NK-92 treated with Interleukin-12 subunit alpha and Interleukin-12 subunit beta, amount 100 ng/mL, for 24 hours (cell line): Measurements from ENCODE around the gene RNASE4.
"Not testable (repeated sequence)": the region's sequence is repeated elsewhere in the genome, so short reads cannot be mapped to it uniquely, and the experiment has no call there.

Source experiments
- DNase-seq: peaks from one replicate; lab custom pipeline; 2025; lab: John Stamatoyannopoulos, UW

Gene RNASE4

GRCh38 chr14:20698934-20699333 is 14.6 kb downstream of the RNASE4 start:
- no peak for DNase-seq

DNA sequence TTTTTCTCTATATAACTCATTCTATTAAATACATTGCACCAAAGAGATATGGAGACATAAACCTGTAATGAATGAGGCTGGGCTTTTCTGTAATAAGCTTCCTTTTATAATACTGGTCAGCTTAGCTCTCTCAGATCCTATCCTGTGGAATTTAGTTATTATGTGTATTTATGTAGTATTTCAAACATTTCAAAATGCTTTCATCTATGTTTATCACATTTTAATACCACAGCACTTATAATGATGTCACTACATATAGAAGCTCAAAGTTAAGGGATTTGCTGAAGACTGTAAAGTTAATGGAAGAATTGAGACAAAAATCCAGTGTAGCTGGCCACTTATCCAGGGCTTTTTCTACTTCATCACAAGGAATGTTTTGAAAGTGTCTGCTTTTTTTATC is 15.6 kb downstream of the RNASE4 start:
- DNase-seq, result no peak

DNA sequence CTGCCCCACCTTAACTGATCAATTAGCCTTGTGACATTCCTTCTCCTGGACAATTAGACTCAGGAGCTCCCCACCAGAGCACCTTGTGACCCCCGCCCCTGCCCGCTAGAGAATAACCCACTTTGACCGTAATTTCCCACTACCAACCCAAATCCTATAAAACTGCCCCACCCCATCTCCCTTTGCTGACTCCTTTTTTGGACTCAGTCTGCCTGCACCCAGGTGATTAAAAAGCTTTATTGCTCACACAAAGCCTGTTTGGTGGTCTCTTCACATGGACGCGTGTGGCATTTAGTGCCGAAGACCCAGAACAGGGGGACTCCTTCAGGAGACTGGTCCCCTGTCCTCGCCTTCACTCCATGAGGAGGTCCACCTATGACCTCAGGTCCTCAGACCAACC is 16.6 kb downstream of the RNASE4 start:
- not testable (repeated sequence) for DNase-seq

GRCh38 chr14:20706657-20707355 is 22.4 kb downstream of the RNASE4 start:
- DNase-seq, result no peak

GRCh38 chr14:20707622-20708021 is 23.3 kb downstream of the RNASE4 start:
- no peak for DNase-seq

DNA sequence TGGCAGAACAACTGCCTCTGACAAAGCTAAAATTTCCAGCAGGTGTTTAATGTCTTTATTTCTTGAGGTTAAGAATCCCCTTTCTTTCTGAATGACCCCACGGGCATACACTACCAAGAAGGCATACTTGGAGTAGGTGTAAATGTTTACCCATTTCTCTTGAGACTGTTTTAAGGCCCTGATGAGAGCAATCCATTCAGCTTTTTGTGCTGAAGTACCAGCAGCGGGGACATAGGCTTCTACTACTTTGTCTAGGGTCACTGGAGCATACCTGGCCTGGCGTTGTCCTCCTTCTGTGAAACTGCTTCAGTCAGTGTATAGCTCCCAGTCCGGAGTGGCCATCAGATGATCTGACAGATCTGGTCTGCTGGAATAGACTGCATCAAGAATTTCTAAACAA is 26.9 kb downstream of the RNASE4 start:
- DNase-seq, result no peak

GRCh38 chr14:20711685-20712084 is 27.3 kb downstream of the RNASE4 start:
- DNase-seq, result no peak

- no peak for DNase-seq
Measured at GRCh38 chr14:20712904-20713303, 28.5 kb downstream of the RNASE4 start.

GRCh38 chr14:20714593-20715250 is 30.4 kb downstream of the RNASE4 start:
- DNase-seq, result no peak

DNA sequence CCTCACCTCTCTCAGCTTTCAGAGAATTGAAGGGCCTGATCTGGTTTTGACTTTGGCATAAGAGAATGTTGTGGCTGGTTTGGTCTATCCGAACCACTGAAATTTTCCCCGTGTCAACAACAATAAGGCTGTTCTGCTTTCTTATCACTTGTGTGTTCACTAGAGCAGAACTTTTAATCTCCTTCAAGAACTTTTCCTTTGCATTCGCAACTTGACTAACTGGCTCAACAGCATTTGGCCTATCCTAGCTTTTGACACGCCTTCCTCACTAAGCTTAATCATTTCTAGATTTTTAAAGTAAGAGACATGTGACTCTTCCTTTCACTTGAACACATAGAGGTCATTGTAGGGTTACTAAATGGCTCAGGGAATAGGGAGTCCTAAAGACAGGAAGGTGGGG is 35.4 kb downstream of the RNASE4 start:
- no peak for DNase-seq

GRCh38 chr14:20720741-20721140 is 36.4 kb downstream of the RNASE4 start:
- DNase-seq, result no peak

GRCh38 chr14:20722016-20722415 is 37.7 kb downstream of the RNASE4 start:
- DNase-seq, result no peak

GRCh38 chr14:20723488-20723887 is 39.1 kb downstream of the RNASE4 start:
- DNase-seq, result no peak

DNA sequence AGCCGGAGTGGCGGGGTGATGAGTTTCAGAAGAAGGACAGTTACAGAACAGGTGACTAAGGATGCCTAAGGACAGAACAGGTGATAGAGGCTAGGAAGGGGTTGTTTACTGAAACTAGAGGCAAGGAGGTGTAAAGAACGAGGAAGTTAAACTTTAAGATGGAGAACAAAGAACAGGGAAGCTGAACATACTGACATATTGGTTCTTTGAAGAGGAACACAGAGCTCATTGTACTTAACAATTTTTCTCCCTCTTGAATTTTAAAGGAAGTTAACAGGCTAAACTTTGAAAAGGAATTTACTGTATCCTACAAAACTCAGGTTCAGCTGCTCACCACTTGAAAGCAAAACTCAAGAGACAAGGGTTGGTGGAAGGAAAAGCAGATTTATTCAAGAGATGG is 41.8 kb downstream of the RNASE4 start:
- DNase-seq, result not testable (repeated sequence)

GRCh38 chr14:20726531-20726930 is 42.2 kb downstream of the RNASE4 start:
- DNase-seq, result no peak

DNA sequence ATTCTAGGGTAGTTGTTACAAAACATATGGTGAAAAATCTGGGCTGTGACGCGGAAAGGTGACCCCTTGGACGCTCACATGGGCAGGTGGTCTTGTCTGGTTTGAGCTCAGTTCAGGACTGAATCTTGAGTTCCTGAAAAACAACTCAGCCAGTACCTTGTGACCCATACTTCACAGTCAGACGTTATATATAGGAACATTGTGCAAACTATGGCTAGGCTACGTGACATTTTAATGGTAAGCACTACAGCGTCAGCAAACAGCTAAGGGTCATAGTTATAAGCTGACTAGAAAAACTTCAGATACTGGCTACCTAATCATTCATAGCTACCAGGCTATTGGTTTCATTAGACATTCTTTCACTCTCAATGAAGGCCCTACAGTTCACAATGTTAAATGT is 46.5 kb downstream of the RNASE4 start:
- no peak for DNase-seq

- no peak for DNase-seq
Measured at GRCh38 chr14:20732477-20732876, 48.1 kb downstream of the RNASE4 start.

DNA sequence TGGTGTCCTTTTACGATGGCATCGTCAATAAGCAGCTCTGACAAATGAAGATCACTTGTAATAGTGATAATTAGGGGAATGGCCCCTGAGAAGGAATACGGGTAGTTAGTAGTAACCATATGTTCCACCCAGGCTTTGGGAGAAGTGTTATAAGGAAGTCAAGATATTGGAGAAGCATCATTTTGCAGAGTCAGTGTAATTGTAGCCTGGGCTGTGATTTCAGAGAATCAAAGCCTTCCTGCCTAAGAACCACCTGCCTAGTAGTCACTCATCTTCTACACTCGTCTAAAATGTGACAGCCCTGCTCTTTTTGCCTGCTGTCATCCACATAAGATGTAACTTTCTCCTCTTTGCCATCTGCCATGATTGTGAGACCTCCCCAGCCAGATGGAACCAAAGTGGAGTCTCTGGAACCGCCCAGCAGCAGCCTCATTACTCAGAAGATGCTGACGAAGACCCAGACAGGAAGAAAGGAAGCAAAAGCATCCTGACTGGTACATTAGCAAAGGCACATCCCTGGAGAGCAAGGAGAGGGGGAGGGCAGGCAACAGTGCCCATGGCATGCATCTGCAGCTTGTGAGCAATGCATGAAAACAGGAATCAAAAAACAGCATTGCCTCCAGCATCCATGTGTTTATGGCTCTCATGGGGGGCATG is 48.7 kb downstream of the RNASE4 start:
- DNase-seq, result no peak

DNA sequence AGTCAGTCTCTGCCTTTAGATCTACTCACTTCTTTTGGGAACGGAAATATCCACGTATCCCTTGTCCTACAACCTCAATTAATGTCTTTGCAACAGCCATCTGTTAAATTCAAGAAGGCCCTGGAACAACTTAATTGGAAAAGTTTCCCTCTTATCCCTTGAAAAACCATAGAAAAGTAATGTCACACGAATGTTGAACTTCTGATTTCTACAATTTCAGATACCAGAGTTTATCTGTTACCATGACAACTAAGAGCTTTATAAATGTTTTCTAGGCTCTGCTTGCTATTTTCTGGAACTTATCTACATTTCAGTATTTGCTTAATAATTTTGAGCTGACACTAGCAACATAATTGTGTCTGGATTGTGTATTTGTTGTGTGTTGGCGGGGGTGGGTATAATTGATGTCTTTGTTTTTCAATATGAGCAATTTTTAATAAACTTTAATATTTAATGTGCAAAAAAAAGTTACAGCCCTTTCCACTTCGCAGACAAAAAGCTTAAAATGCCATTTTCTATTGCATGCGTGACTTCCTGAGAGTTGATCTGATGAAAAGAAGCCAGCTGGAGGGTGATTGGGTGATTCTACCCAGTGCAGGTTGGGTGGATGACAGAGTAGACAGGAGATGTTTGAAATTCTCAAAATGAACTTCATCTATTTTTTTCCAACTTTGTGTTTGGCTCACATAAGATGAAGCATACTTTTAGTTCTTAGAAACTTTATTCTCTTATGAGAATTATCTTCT is 49.5 kb downstream of the RNASE4 start:
- DNase-seq, result no peak

- no peak for DNase-seq
Measured at GRCh38 chr14:20734430-20734806, 50.1 kb downstream of the RNASE4 start.

DNA sequence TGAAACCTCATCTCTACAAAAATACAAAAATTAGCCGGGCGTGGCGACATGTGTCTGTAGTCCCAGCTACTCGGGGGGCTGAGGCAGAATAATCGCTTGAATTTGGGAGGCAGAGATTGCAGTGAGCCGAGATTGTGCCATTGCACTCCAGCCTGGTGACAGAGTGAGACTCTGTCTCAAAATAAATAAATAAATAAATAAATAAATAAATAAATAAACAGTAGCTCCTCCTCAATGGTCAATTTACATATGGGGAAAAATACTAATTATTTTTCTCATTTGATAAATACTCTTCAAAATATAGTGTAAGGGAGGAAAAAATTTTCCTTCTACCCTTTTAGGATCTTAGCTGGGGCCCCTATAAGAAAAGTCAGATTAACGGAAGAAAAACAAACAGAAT is 53.9 kb downstream of the RNASE4 start:
- DNase-seq, result not testable (repeated sequence)

- DNase-seq, result no peak
Measured at GRCh38 chr14:20742132-20742531, 57.8 kb downstream of the RNASE4 start.

GRCh38 chr14:20743556-20743955 is 59.2 kb downstream of the RNASE4 start:
- DNase-seq, result no peak
